OCI-LY3 (cell line): ENCODE measurements around the gene VCP.

Source experiments
- H2AFZ ChIP-seq: fragments of 200-600, 300-600 bp; shearing (Covaris generic); 2 replicates; pipeline ENCODE4 v1.6.0; 2014; ENCODE audit warnings: antibody characterized with exemption, low read depth, low read length
- H3K27ac ChIP-seq: fragments of 200-600, 300-600 bp; sonication (generic); 2 replicates; pipeline ENCODE4 v1.5.1; 2014; ENCODE audit warnings: mild to moderate bottlenecking, low read length, moderate library complexity, mixed read lengths
- H3K27me3 ChIP-seq: fragments of 200-600, 300-600 bp; sonication (generic); 2 replicates; pipeline ENCODE4 v1.6.1; 2014; ENCODE audit warnings: low read depth, low read length, mixed read lengths
- H3K36me3 ChIP-seq: fragments of 200-600, 300-600 bp; sonication (generic); replicated peaks from 2 replicates; pipeline ENCODE3; 2014; ENCODE audit warnings: low read depth, low read length, mixed read lengths
- H3K4me1 ChIP-seq: fragments of 300-600, 200-600 bp; sonication (generic); 2 replicates; pipeline ENCODE4 v1.6.1; 2014; ENCODE audit warnings: low read length, mixed read lengths
- H3K4me2 ChIP-seq: fragments of 200-600, 300-600 bp; sonication (generic); 2 replicates; pipeline ENCODE4 v1.6.1; 2014; ENCODE audit warnings: low read length, mixed read lengths
- H3K4me3 ChIP-seq: fragments of 300-600, 200-600 bp; sonication (generic); 2 replicates; pipeline ENCODE4 v1.5.1; 2014; ENCODE audit warnings: antibody characterized with exemption, mild to moderate bottlenecking, low read length, moderate library complexity
- H3K79me2 ChIP-seq: fragments of 300-600, 200-600 bp; shearing (Covaris generic); 2 replicates; pipeline ENCODE4 v1.6.1; 2014; ENCODE audit warnings: mild to moderate bottlenecking, low read length, mixed read lengths
- H3K9ac ChIP-seq: fragments of 300-600, 200-600 bp; shearing (Covaris generic); 2 replicates; pipeline ENCODE4 v1.6.0; 2014; ENCODE audit warnings: mild to moderate bottlenecking, low read length, moderate library complexity
- H3K9me3 ChIP-seq: fragments of 200-600, 300-600 bp; shearing (Covaris generic); 2 replicates; pipeline ENCODE4 v1.6.1; 2014; ENCODE audit warnings: low read length, mixed read lengths; ENCODE audit not compliant: insufficient read depth
- H4K20me1 ChIP-seq: fragments of 200-600, 300-600 bp; sonication (generic); 2 replicates; pipeline ENCODE4 v1.6.1; 2016; ENCODE audit warnings: low read length, mixed read lengths; ENCODE audit not compliant: insufficient read depth
- CTCF ChIP-seq: fragments of 200-600, 300-600 bp; sonication (generic); IDR thresholded peaks from 2 replicates; pipeline ENCODE4 v1.5.1; 2014; ENCODE audit warnings: antibody characterized with exemption, low read length, low read depth
- EZH2phosphoT487 ChIP-seq: fragments of 200-600 bp; shearing (Covaris generic); IDR thresholded peaks from 2 replicates; pipeline ENCODE4 v1.6.1; 2018; ENCODE audit warnings: antibody characterized with exemption, mixed run types, low read depth

VCP gene

DNA sequence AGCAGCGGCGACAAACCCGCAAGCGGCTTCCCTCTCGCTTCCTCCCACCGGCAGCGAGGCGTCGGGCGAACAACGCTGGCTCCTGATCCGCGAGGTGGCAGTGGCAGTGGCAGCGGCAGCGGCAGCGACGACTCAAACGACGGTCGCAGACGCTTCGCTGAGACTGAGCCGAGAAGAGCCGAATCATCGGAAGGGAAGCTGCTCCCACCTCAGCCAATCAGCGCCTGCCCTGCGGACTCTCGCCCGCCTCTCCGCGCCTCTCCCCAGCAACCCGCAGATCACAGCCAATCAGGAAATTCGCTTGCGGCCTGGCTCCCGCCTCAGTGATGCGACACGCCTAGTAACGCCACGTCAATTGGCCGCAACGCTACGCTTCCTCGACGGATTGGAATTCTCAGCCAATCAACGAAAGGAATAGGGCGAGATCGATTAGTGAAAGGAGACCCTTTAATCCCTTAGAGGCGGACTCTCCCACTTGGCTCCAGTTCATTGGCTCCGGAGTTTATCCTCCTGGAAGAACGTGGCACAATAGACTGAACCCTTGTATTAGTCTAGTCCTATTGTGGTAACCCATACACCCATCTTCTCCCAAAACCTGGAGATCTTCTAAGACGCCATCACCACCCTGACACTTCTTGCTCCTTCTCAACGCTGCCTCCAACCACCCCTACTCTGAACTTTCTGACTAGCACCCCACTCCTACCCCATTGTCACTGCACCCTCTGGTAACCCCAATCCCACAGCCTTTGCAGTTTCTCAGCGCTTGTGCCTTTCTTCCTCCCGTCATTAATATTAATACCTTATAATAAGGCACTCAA lies at the start of gene VCP:
Gene VCP (minus strand): TSS at position 165 of the 818 bp plus-strand sequence. CDS start 272 bp downstream, outside the sequence.
- Histone ChIP-seq H3K27ac (peak within 1 kb of the TSS; percentile 94), H3K4me2 (peak within 1 kb of the TSS; percentile 100), H3K9me3 (no peaks in the 10 kb centered on the region), H3K4me3 (peak within 1 kb of the TSS; percentile 84), H3K36me3 (peaks cover 41% of the 10 kb centered on the region), H3K9ac (peak within 1 kb of the TSS; percentile 90), H3K27me3 (no peaks in the 10 kb centered on the region), H2AFZ (peak within 1 kb of the TSS; percentile 56), H3K79me2 (peaks cover 48% of the 10 kb centered on the region), H4K20me1 (peaks cover 38% of the 10 kb centered on the region), H3K4me1 (peaks cover 26% of the 10 kb centered on the region)
- TF ChIP-seq EZH2phosphoT487 (no peak), CTCF (no peak)

- H2AFZ ChIP-seq = no peak overlapping the region
Measured at GRCh38 chr9:35116898-35117551, 44.6 kb upstream of the VCP start.

GRCh38 chr9:35116539-35116897 lies 44.1 kb upstream of the VCP start:
- no peak for TF ChIP-seq CTCF
- TF ChIP-seq EZH2phosphoT487 = no peak
- H3K9me3 ChIP-seq = no peaks in the 10 kb centered on the region
- H3K79me2 ChIP-seq = peaks cover 17% of the 10 kb centered on the region
- H4K20me1 ChIP-seq = no peaks in the 10 kb centered on the region
- peak overlapping the region; percentile 91; the same call in 1 of the 2 replicates for H3K9ac ChIP-seq
- no peaks in the 10 kb centered on the region for H3K27me3 ChIP-seq
- H3K36me3 ChIP-seq = no peaks in the 10 kb centered on the region
- peaks cover 35% of the 10 kb centered on the region for H3K4me1 ChIP-seq
- H2AFZ ChIP-seq = no peak overlapping the region
- H3K27ac ChIP-seq = peak overlapping the region; percentile 85
- H3K4me3 ChIP-seq = peak overlapping the region; percentile 99
- peak overlapping the region; percentile 98 for H3K4me2 ChIP-seq

More at GRCh38 chr9:35116898-35117551, 44.6 kb upstream of the VCP start:
- peak overlapping the region; percentile 85 for H3K27ac ChIP-seq
- peak overlapping the region; percentile 91; the same call in 1 of the 2 replicates for H3K9ac ChIP-seq
- no peaks in the 10 kb centered on the region for H4K20me1 ChIP-seq
- TF ChIP-seq CTCF = peak; percentile 94
- TF ChIP-seq EZH2phosphoT487 = no peak
- H3K4me2 ChIP-seq = peak overlapping the region; percentile 98
- H3K4me3 ChIP-seq = peak overlapping the region; percentile 99
- no peaks in the 10 kb centered on the region for H3K9me3 ChIP-seq
- H3K36me3 ChIP-seq = no peaks in the 10 kb centered on the region
- H3K4me1 ChIP-seq = peaks cover 31% of the 10 kb centered on the region
- H3K27me3 ChIP-seq = no peaks in the 10 kb centered on the region
- H3K79me2 ChIP-seq = peaks cover 17% of the 10 kb centered on the region
